Measurements from ENCODE around the gene COMMD3.
"Not testable (repeated sequence)": the region's sequence is repeated elsewhere in the genome, so short reads cannot be mapped to it uniquely, and the experiment has no call there.

Gene COMMD3

GRCh38 chr10:22340329-22341189 is 24.4 kb downstream of the COMMD3 start:
- peak; percentile 86 for DNase-seq

DNA sequence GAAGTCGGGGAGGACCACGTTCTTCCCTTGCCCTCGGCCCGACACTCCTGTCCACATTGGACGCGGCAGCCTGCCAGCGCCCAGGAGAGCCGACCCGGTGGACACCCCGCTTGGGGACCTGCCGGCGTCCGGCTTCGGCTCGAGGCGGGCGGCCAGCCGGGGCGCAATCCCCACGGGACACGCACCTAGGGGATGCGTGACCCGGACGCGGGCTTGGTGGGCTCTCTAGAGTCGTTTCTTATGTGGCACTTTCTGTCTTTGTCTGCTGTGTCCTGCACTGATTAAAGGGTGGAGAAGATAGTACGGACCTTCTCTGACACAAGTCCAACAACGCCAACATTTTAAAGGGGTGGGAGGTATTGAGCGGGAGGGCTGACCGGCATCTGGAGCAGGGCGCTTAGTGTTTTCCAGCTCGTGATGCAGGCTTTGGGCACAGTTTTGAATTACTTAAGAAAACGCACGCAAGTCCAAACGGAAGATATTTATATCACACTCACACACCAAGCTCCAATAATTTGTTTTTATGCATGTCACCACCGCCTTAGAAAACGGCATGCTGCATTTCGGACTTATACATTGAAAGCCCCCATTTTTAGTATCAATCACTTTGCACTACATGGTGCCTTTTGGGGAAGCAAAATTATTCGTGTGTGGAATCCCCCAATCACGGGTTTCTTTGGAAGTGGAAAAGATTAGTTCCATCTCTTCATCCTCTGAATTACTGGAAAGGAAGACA is 25.2 kb downstream of the COMMD3 start:
- peak; percentile 41 for DNase-seq

GRCh38 chr10:22341926-22342196 is 25.7 kb downstream of the COMMD3 start:
- no peak for DNase-seq

GRCh38 chr10:22342421-22342820 is 26.2 kb downstream of the COMMD3 start:
- no peak for DNase-seq

DNA sequence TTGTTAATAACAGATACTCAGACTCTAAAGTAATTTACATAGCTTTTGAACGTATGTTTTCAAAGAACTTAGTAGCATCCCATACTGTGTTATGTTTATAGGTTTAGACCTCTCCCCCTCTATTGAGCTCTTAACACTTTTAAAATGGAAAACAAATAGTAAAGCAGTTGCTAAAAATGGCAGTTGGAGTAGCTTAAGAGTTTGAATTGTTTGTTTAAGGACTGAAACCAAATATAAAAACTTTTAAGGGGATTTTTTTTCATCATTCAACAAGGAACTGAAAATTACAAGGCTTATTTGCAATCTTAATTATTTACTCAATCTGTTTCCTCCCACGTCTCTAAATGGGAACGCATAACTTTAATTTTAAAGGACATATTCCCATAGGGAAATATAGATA is 27.5 kb downstream of the COMMD3 start:
- DNase-seq: no peak

DNA sequence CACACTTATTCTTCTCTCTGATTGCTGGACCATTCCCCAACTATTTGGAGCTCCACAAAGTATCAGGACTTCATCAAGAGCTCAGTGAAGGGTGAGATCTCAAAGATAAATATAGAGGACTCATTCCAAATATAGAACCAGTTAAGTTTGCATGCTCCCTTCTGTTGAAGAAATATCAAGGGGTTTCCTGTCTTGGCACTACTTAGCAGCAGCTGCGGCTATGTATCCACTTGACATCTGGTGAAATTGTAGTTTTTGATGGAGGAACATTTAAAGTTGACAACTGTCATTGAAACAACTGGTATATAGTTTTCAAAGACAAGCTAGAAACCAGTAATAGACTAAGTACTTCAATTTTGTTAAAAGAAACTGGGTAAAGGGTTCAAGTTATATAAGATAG is 28.1 kb downstream of the COMMD3 start:
- DNase-seq: no peak

DNA sequence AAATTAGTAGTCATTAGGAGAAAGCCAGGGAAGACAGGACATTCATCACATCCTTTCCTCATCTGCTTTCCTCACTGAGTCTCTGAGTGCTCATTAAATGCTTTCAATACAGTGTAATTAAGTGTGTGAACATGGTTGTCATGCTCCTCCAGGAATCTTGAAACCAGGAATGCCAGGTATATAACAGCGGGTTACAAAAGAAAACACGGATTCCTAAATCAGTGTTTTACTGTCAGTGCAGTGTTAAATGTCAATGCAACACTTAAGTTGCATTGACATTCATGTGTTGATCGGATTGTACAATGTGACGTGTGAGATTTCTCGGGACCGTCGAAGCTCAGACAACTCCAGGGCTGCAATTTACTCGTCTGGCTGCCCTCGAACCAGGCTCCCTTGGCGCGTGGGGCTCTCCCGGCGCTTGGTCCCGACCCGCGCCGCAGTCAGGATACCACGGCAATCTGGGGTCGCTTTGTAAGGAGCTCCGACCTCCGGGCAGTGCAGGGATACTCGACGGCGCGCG is 28.7 kb downstream of the COMMD3 start:
- no peak for DNase-seq

- peak; percentile 87 for DNase-seq
Measured at GRCh38 chr10:22345301-22346095, 29.3 kb downstream of the COMMD3 start, which contains the start of gene SPAG6. Gene SPAG6 (plus strand): TSS chr10:22345496. CDS start chr10:22345612, 116 bp downstream.

DNA sequence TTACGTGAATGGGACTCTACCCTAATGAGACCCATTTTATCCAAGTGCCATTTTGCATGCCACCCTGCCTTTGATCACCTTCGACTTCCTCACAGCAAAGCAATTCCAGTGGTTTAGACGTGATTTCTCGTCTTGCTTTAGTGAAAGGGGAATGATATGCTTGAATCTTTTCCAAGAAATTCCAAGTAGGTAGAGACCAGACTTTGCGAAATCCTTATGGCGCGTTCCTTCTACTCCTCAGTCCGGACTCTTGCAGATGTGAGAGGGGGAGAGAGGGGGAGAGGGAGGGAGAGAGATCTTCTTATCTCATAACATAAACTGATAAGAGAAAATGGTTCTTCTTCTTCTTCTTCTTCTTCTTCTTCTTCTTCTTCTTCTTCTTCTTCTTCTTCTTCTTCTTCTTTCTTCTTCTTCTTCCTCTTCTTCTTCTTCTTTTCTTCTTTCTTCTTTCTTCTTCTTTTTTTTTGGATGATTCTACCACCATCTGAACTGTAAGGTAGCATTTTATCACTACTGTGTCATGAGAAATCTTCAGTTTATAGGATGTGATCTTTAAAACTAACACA is 30.0 kb downstream of the COMMD3 start:
- DNase-seq: no peak

GRCh38 chr10:22349755-22350154 is 33.6 kb downstream of the COMMD3 start:
- no peak for DNase-seq

GRCh38 chr10:22351131-22351703 is 35.0 kb downstream of the COMMD3 start:
- no peak for DNase-seq

DNA sequence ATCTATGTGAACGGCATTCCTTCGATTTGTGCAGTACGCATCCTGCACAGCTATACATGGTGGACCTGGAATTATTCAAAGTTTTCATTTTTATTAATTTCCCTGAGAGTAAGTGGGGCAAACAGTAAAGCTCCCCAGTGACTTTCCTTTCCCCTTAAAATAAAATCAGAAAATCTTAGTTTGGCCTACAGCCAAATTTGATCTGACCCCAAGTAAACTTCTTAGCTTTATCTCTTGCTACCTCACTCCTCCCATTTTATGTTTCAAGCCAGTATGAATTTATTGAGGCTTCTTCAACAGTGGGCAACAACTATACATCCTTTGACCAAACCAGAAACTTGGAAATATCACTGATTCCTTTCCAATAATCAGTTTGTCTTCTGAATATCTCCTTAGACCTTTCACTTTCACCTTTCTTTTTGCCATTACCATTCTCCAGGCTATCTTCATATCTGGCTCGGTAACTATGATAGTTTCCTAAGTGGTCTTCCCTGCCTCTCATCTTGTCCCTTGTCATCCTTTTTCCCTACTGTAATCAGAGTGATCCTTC is 40.2 kb downstream of the COMMD3 start:
- no peak for DNase-seq

DNA sequence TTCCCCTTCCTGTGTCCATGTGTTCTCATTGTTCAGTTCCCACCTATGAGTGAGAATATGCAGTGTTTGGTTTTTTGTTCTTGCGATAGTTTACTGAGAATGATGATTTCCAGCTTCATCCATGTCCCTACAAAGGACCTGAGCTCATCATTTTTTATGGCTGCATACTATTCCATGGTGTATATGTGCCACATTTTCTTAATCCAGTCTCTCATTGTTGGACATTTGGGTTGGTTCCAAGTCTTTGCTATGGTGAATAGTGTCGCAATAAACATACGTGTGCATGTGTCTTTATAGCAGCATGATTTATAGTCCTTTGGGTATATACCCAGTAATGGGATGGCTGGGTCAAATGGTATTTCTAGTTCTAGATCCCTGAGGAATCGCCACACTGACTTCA is 41.6 kb downstream of the COMMD3 start:
- DNase-seq: not testable (repeated sequence)

DNA sequence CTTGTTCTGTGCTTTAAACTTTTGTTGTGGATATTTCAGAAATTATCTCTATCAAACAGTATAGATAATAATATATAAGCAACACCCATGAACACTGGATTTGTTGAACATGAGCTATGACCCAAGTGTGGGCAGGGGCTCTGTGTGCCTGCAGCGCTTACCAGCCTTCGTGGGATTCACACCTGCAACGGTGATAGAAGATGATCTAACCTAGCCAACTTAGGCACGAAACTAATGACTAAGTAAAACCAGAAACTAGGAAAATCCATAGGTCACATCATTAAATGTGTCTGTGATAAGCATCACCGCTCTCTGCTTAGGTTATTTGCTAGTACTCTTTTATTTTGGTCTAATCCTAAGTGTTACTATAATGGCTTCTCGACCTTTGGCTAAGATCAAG is 47.1 kb downstream of the COMMD3 start:
- DNase-seq: no peak

DNA sequence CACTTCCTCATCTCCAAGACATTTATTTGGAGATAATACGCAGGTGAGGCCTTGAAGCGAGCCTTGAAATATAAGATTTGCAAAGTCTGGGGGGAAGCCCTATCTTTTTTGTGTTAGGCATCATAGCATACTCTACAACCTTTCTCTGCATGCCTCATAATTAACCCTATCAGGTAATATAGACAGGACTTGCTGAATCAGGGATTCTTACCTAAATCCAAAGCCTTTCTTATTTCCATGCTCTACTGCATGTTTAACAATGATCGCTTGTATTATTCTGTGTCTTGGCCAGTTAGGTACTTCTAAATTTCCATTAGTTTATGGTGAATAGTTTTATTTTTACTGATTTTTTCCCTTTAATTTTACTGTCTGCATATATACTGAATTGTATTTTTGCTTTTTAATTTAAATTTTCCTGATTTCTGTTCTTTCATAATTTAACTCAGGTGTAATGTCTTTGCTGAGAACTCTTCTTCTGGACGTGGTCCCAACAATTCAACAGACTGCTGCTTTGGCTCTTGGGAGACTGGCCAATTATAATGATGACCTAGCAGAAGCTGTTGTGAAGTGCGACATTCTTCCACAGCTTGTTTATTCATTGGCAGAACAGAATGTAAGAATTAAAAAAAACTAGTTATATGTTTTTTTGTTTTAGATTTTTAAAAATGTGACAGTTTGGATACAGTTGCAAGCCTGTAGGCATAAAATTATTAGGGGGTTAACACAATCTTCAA is 48.4 kb downstream of the COMMD3 start:
- DNase-seq: no peak

- DNase-seq: no peak
Measured at GRCh38 chr10:22365233-22365632, 49.0 kb downstream of the COMMD3 start.

DNA sequence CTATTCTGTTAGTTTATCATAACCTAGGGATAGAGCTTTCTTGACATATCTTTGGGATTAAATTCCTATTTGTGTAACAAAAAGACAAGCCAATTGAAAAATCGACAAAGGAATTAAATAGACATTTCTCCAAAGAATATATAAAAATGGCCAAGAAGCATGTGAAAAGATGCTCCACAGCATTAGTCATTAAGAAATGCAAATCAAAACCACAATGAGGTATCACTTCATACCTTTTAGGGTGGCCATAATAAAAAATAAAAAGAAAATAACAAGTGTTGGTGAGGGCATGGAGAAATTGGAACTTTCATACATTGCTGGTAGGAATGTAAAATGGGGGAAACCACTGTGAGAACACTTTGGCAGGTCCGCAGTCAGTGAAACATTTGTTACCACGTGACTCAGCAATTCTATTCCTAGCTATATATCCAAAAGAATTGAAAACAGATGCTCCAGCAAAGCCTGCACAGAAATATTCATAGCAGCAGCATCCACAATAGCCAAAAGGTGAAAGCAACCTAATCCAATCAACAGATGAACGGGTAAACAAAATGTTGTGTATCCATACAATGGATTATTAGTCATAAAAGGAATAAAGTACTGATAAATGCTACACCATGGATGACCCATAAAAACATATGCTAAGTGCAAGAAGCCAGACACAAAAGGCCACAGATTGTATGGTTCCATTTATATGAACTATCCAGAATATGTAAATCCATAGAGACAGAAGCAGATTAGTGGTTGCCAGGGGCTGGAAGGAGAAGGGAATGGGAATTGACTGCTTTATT is 49.7 kb downstream of the COMMD3 start:
- DNase-seq: no peak

DNA sequence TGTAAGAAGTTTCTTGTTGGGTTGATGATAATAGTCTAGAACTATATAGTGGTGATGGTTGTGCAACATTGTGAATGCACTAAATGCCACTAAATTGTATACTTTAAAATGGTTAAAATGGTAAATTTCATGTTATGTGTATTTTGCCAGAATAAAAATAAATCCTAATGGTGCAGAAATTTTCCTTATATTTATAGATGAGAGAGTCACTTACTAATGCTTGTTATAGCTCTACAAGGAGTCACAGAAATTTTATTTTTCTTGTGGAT is 50.2 kb downstream of the COMMD3 start:
- DNase-seq: no peak

- DNase-seq: no peak
Measured at GRCh38 chr10:22366771-22367170, 50.6 kb downstream of the COMMD3 start.

- DNase-seq: no peak
Measured at GRCh38 chr10:22367471-22367870, 51.3 kb downstream of the COMMD3 start.

DNA sequence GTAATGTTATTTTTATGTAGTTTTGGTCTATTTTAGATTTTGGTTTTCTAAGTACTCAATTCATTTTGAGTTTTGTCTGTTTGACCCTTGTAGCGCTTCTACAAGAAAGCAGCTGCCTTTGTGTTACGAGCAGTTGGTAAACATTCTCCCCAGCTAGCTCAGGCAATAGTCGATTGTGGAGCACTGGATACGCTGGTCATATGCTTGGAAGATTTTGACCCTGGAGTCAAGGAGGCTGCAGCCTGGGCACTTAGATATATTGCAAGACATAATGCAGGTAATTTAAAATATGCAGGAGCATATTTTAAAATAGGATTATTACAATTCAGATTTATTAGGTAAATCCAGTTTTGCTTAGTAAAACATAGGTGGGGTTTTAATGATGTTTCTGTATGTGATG is 52.2 kb downstream of the COMMD3 start:
- no peak for DNase-seq

Measured in NCI-H146 (cell line).